Caco-2 (cell line): Measurements from ENCODE around the gene PYHIN1. TPM values are rescaled to one million over a fixed set of nuclear protein-coding genes. Genes with fewer than 3 reads are reported as not detected.

Experiments
- BruUV-seq: library from RNA; stranded (reverse); fragments of 400-500 nt; replicated peaks from 2 replicates; lab custom pipeline; 2021; lab: Mats Ljungman, UMichigan
- CTCF ChIA-PET: fragments of 300-600 bp; sonication (Branson Sonifier 250); formaldehyde crosslinking; loops from one replicate; lab custom pipeline; 2022; ENCODE audit warnings: antibody characterized with exemption; lab: Charles Lee
- POLR2A ChIA-PET: fragments of 300-600 bp; sonication (Branson Sonifier 250); formaldehyde crosslinking; loops from one replicate; lab custom pipeline; 2022; ENCODE audit warnings: antibody characterized with exemption; lab: Charles Lee
- DNase-seq, 2 experiments: peaks; one replicate each; pipeline versions ENCODE4 v3.0.0 to v3.0.0-alpha.2; 2020 to 2022
- H3K27me3 ChIP-seq: replicated peaks from 2 replicates; pipeline ENCODE4 v1.6.0; 2011; ENCODE audit warnings: low read length; ENCODE audit not compliant: control insufficient read depth, insufficient read depth
- H3K36me3 ChIP-seq: 2 replicates; pipeline ENCODE4 v1.5.1; 2011; ENCODE audit warnings: low read length; ENCODE audit not compliant: control insufficient read depth, insufficient read depth
- H3K4me1 ChIP-seq: fragments of 250-450 bp; sonication (Bioruptor Pico); 2 replicates; pipeline ENCODE4 v1.5.1; 2020; ENCODE audit warnings: mild to moderate bottlenecking
- H3K4me3 ChIP-seq: 2 replicates; pipeline ENCODE4 v1.5.1; 2011; ENCODE audit warnings: low read depth, mild to moderate bottlenecking, control low read depth, low read length
- H3K9me3 ChIP-seq: fragments of 250-450 bp; sonication (Bioruptor Pico); 2 replicates; pipeline ENCODE4 v1.5.1; 2020; ENCODE audit warnings: mild to moderate bottlenecking, moderate library complexity
- H3K27ac Mint-ChIP-seq: one replicate; pipeline ENCODE4 v1.8.0; 2022; ENCODE audit warnings: mixed read lengths; ENCODE audit not compliant: unreplicated experiment
- H3K27me3 Mint-ChIP-seq: one replicate; pipeline ENCODE4 v1.8.0; 2022; ENCODE audit warnings: mixed read lengths; ENCODE audit not compliant: insufficient read depth, unreplicated experiment
- H3K36me3 Mint-ChIP-seq: one replicate; pipeline ENCODE4 v1.8.0; 2022; ENCODE audit warnings: mild to moderate bottlenecking, mixed read lengths; ENCODE audit not compliant: insufficient read depth, unreplicated experiment
- H3K4me1 Mint-ChIP-seq: one replicate; pipeline ENCODE4 v1.8.0; 2022; ENCODE audit warnings: low read depth, mixed read lengths; ENCODE audit not compliant: unreplicated experiment
- H3K4me3 Mint-ChIP-seq: one replicate; pipeline ENCODE4 v1.8.0; 2022; ENCODE audit warnings: mild to moderate bottlenecking, moderate library complexity, mixed read lengths; ENCODE audit not compliant: unreplicated experiment
- H3K9me3 Mint-ChIP-seq: one replicate; pipeline ENCODE4 v1.8.0; 2022; ENCODE audit warnings: mixed read lengths; ENCODE audit not compliant: unreplicated experiment
- CTCF ChIP-seq, 2 experiments: fragments of 200-600 bp in 1 of 2; IDR thresholded peaks; 1 replicate in 1 of 2; 2 replicates in 1 of 2; pipeline versions ENCODE4 v1.5.1 to v1.8.0; 2011 to 2022; ENCODE audit warnings: antibody characterized with exemption in 1 of 2, control low read depth in 1 of 2, inconsistent platforms in 1 of 2, low read depth in 1 of 2, low read length in 1 of 2, mild to moderate bottlenecking in 1 of 2, moderate library complexity in 1 of 2; ENCODE audit not compliant: insufficient read depth in 1 of 2, severe bottlenecking in 1 of 2, unreplicated experiment in 1 of 2
- intact Hi-C: fragments of 100-400 bp; cut with micrococcal nuclease; formaldehyde crosslinking; loops from one replicate; pipeline ENCODE4 v1.10.0; 2022; ENCODE audit not compliant: unreplicated experiment
- total RNA-seq: library from RNA; stranded (reverse); gene quantifications from 2 replicates; pipeline ENCODE4 v1.2.3, GENCODE V29; 2022

The PYHIN1 gene
- total RNA-seq, 1 experiment from 2014 or later = not detected

- H3K36me3 Mint-ChIP-seq = no peaks in the 10 kb centered on the region
- no peaks in the 10 kb centered on the region for H3K36me3 ChIP-seq
- no peaks in the 10 kb centered on the region for H3K27me3 Mint-ChIP-seq
- no peak overlapping the region for H3K4me3 Mint-ChIP-seq
- DNase-seq = no peak
- H3K27ac Mint-ChIP-seq = no peak overlapping the region
- POLR2A ChIA-PET = no interaction called here
- H3K9me3 Mint-ChIP-seq = no peaks in the 10 kb centered on the region
- H3K9me3 ChIP-seq = no peaks in the 10 kb centered on the region
- no peaks in the 10 kb centered on the region for H3K4me1 ChIP-seq
- H3K4me1 Mint-ChIP-seq = no peaks in the 10 kb centered on the region
- no peak for TF ChIP-seq CTCF (IDR thresholded peaks at IDR 0.05; ENCODE audit: insufficient read depth in 1 of 2, low read depth in 1 of 2, low read length in 1 of 2, severe bottlenecking in 1 of 2, unreplicated experiment in 1 of 2)
- no peaks in the 10 kb centered on the region; the same call in 1 of the 2 replicates for H3K27me3 ChIP-seq
- no peak overlapping the region for H3K4me3 ChIP-seq
- intact Hi-C loops = no loop called here
- no TSS peak for BruUV-seq
- CTCF ChIA-PET = no interaction called here
These were observed 31.6 kb downstream of the PYHIN1 start for GRCh38 chr1:158962983-158963382.

- intact Hi-C loops = no loop called here
- no peaks in the 10 kb centered on the region for H3K36me3 Mint-ChIP-seq
- Histone ChIP-seq H3K27me3 (no peaks in the 10 kb centered on the region), H3K4me3 (no peak overlapping the region), H3K36me3 (no peaks in the 10 kb centered on the region), H3K4me1 (no peaks in the 10 kb centered on the region), H3K9me3 (no peaks in the 10 kb centered on the region)
- BruUV-seq = no TSS peak
- H3K27me3 Mint-ChIP-seq = no peaks in the 10 kb centered on the region
- CTCF ChIA-PET = no interaction called here
- no peaks in the 10 kb centered on the region for H3K4me1 Mint-ChIP-seq
- TF ChIP-seq CTCF (IDR thresholded peaks at IDR 0.05; ENCODE audit: insufficient read depth in 1 of 2, low read depth in 1 of 2, low read length in 1 of 2, severe bottlenecking in 1 of 2, unreplicated experiment in 1 of 2) = no peak
- DNase-seq = no peak
- POLR2A ChIA-PET = no interaction called here
- no peak overlapping the region for H3K27ac Mint-ChIP-seq
- no peaks in the 10 kb centered on the region for H3K9me3 Mint-ChIP-seq
- H3K4me3 Mint-ChIP-seq = no peak overlapping the region
These were observed 37.8 kb downstream of the PYHIN1 start for GRCh38 chr1:158969166-158969565.

- H3K9me3 Mint-ChIP-seq = no peaks in the 10 kb centered on the region
These were observed 38.5 kb downstream of the PYHIN1 start for GRCh38 chr1:158969855-158970254.

More at GRCh38 chr1:158969855-158970254, 38.5 kb downstream of the PYHIN1 start:
- ChIA-PET CTCF (no interaction called here), POLR2A (no interaction called here)
- Mint-ChIP-seq H3K27ac (no peak overlapping the region), H3K4me1 (no peaks in the 10 kb centered on the region), H3K4me3 (no peak overlapping the region), H3K27me3 (no peaks in the 10 kb centered on the region), H3K36me3 (no peaks in the 10 kb centered on the region)
- H3K27me3 ChIP-seq = no peaks in the 10 kb centered on the region
- H3K9me3 ChIP-seq = no peaks in the 10 kb centered on the region
- DNase-seq = no peak
- no peak overlapping the region for H3K4me3 ChIP-seq
- H3K36me3 ChIP-seq = no peaks in the 10 kb centered on the region
- H3K4me1 ChIP-seq = no peaks in the 10 kb centered on the region
- no TSS peak for BruUV-seq
- TF ChIP-seq CTCF (IDR thresholded peaks at IDR 0.05; ENCODE audit: insufficient read depth in 1 of 2, low read depth in 1 of 2, low read length in 1 of 2, severe bottlenecking in 1 of 2, unreplicated experiment in 1 of 2) = no peak
- intact Hi-C loops = no loop called here
